ENCODE data around the gene ALAD. TPM values are rescaled to one million over a fixed set of nuclear protein-coding genes. Genes with fewer than 3 reads are reported as not detected.

Gene ALAD
- total and polyA plus RNA-seq, 2 experiments from 2014 or later: 13.7 to 18.7 TPM

GRCh38 chr9:113361304-113362018 is 39.6 kb downstream of the ALAD start:
- no peaks in the 10 kb centered on the region for H3K36me3 ChIP-seq (ENCODE audit: low read depth)
- TF ChIP-seq EZH2phosphoT487 (IDR thresholded peaks at IDR 0.05; ENCODE audit: insufficient read depth, low read depth) (no peak), EZH2 (IDR thresholded peaks at IDR 0.05; ENCODE audit: insufficient read depth, poor library complexity, severe bottlenecking) (no peak)
- in situ Hi-C loops (cut with MboI): no loop called here

GRCh38 chr9:113360242-113360842 is 40.7 kb downstream of the ALAD start:
- in situ Hi-C loops (cut with MboI): no loop called here
- Histone ChIP-seq H3K36me3 (ENCODE audit: low read depth) (no peaks in the 10 kb centered on the region), H3K27ac (no peak overlapping the region), H2AFZ (no peak overlapping the region), H3K9ac (no peak overlapping the region), H3K79me2 (ENCODE audit: insufficient read depth) (no peaks in the 10 kb centered on the region), H3K4me1 (ENCODE audit: insufficient read depth) (no peaks in the 10 kb centered on the region), H3K9me2 (ENCODE audit: insufficient read depth) (no peaks in the 10 kb centered on the region), H4K20me1 (ENCODE audit: insufficient read depth) (no peaks in the 10 kb centered on the region), H3K4me3 (no peak overlapping the region), H3K27me3 (replicated peaks; ENCODE audit: insufficient read depth) (peaks cover 27% of the 10 kb centered on the region), H3K9me3 (ENCODE audit: low read depth) (no peaks in the 10 kb centered on the region), H3F3A (ENCODE audit: insufficient read depth) (no peaks in the 10 kb centered on the region), H3K4me2 (ENCODE audit: unreplicated experiment) (no peak overlapping the region)
- DNase-seq: no peak
- no peak for TF ChIP-seq EZH2phosphoT487 (IDR thresholded peaks at IDR 0.05; ENCODE audit: insufficient read depth, low read depth)
- no peak for TF ChIP-seq EZH2 (IDR thresholded peaks at IDR 0.05; ENCODE audit: insufficient read depth, poor library complexity, severe bottlenecking)
- WGBS, 2 experiments (ENCODE audit: low coverage in 1 of 2, low lambda C conversion rate in 2 of 2, missing lambda C conversion rate in 2 of 2): 85 to 89% methylated on average over 15 of the region's 15 CpGs

More at GRCh38 chr9:113361304-113362018, 39.6 kb downstream of the ALAD start:
- Histone ChIP-seq H3K79me2 (ENCODE audit: insufficient read depth) (no peaks in the 10 kb centered on the region), H3K9me2 (ENCODE audit: insufficient read depth) (no peaks in the 10 kb centered on the region), H3F3A (ENCODE audit: insufficient read depth) (no peaks in the 10 kb centered on the region), H3K4me1 (ENCODE audit: insufficient read depth) (no peaks in the 10 kb centered on the region), H3K9ac (no peak overlapping the region), H3K27me3 (replicated peaks; ENCODE audit: insufficient read depth) (peaks cover 23% of the 10 kb centered on the region), H3K27ac (no peak overlapping the region), H3K9me3 (ENCODE audit: low read depth) (no peaks in the 10 kb centered on the region), H2AFZ (no peak overlapping the region), H3K4me2 (ENCODE audit: unreplicated experiment) (no peak overlapping the region), H3K4me3 (no peak overlapping the region), H4K20me1 (ENCODE audit: insufficient read depth) (no peaks in the 10 kb centered on the region)
- WGBS, 2 experiments (ENCODE audit: low coverage in 1 of 2, low lambda C conversion rate in 2 of 2, missing lambda C conversion rate in 2 of 2): 44 to 50% methylated on average over 7 of the region's 7 CpGs
- no peak for DNase-seq

- in situ Hi-C loops (cut with MboI): no loop called here
- DNase-seq: no peak
- Histone ChIP-seq H3K4me3 (no peak overlapping the region), H3F3A (ENCODE audit: insufficient read depth) (no peaks in the 10 kb centered on the region), H4K20me1 (ENCODE audit: insufficient read depth) (no peaks in the 10 kb centered on the region), H2AFZ (no peak overlapping the region), H3K9me3 (ENCODE audit: low read depth) (no peaks in the 10 kb centered on the region), H3K4me2 (ENCODE audit: unreplicated experiment) (no peak overlapping the region), H3K4me1 (ENCODE audit: insufficient read depth) (no peaks in the 10 kb centered on the region), H3K27me3 (replicated peaks; ENCODE audit: insufficient read depth) (peaks cover 31% of the 10 kb centered on the region), H3K9me2 (ENCODE audit: insufficient read depth) (no peaks in the 10 kb centered on the region), H3K79me2 (ENCODE audit: insufficient read depth) (no peaks in the 10 kb centered on the region), H3K36me3 (ENCODE audit: low read depth) (no peaks in the 10 kb centered on the region), H3K27ac (no peak overlapping the region), H3K9ac (no peak overlapping the region)
- TF ChIP-seq EZH2 (IDR thresholded peaks at IDR 0.05; ENCODE audit: insufficient read depth, poor library complexity, severe bottlenecking) (no peak), EZH2phosphoT487 (IDR thresholded peaks at IDR 0.05; ENCODE audit: insufficient read depth, low read depth) (no peak)
- 57 to 60% methylated on average over 1 of the region's 1 CpG for WGBS, 2 experiments (ENCODE audit: low coverage in 1 of 2, low lambda C conversion rate in 2 of 2, missing lambda C conversion rate in 2 of 2)
Measured at GRCh38 chr9:113359385-113359784, 41.7 kb downstream of the ALAD start.

GRCh38 chr9:113356686-113357292 is 44.3 kb downstream of the ALAD start:
- no peak overlapping the region for H3K9ac ChIP-seq
- H3K36me3 ChIP-seq (ENCODE audit: low read depth): no peaks in the 10 kb centered on the region
- H3K9me3 ChIP-seq (ENCODE audit: low read depth): no peaks in the 10 kb centered on the region
- no peak for TF ChIP-seq EZH2phosphoT487 (IDR thresholded peaks at IDR 0.05; ENCODE audit: insufficient read depth, low read depth)
- no peak for TF ChIP-seq EZH2 (IDR thresholded peaks at IDR 0.05; ENCODE audit: insufficient read depth, poor library complexity, severe bottlenecking)
- 57 to 61% methylated on average over 7 of the region's 7 CpGs for WGBS, 2 experiments (ENCODE audit: low coverage in 1 of 2, low lambda C conversion rate in 2 of 2, missing lambda C conversion rate in 2 of 2)
- in situ Hi-C loops (cut with MboI): no loop called here
- H3K27me3 ChIP-seq (replicated peaks; ENCODE audit: insufficient read depth): peaks cover 43% of the 10 kb centered on the region
- H3K9me2 ChIP-seq (ENCODE audit: insufficient read depth): no peaks in the 10 kb centered on the region
- H2AFZ ChIP-seq: no peak overlapping the region
- no peaks in the 10 kb centered on the region for H4K20me1 ChIP-seq (ENCODE audit: insufficient read depth)
- no peaks in the 10 kb centered on the region for H3K4me1 ChIP-seq (ENCODE audit: insufficient read depth)
- H3K27ac ChIP-seq: no peak overlapping the region
- no peak overlapping the region for H3K4me2 ChIP-seq (ENCODE audit: unreplicated experiment)
- no peaks in the 10 kb centered on the region for H3K79me2 ChIP-seq (ENCODE audit: insufficient read depth)
- no peak overlapping the region for H3K4me3 ChIP-seq
- DNase-seq: no peak
- no peaks in the 10 kb centered on the region for H3F3A ChIP-seq (ENCODE audit: insufficient read depth)

Measured in GM23248 (cell line).